ENCODE data around the gene RNU6-7.

RNU6-7 gene

GRCh38 chr14:32205554-32205953 is 3.7 kb downstream of the RNU6-7 start:
- DNase-seq (ENCODE audit: low read depth in 2 of 2): no peak

- DNase-seq (ENCODE audit: low read depth in 2 of 2): no peak
Measured at GRCh38 chr14:32205984-32206383, 4.1 kb downstream of the RNU6-7 start.

GRCh38 chr14:32206552-32206951 is 4.7 kb downstream of the RNU6-7 start:
- DNase-seq (ENCODE audit: low read depth in 2 of 2): no peak

GRCh38 chr14:32208490-32208889 is 6.6 kb downstream of the RNU6-7 start:
- no peak for DNase-seq (ENCODE audit: low read depth in 2 of 2)

GRCh38 chr14:32209471-32209870 is 7.6 kb downstream of the RNU6-7 start:
- no peak for DNase-seq (ENCODE audit: low read depth in 2 of 2)

GRCh38 chr14:32211068-32211404 is 9.2 kb downstream of the RNU6-7 start:
- no peak for DNase-seq (ENCODE audit: low read depth in 2 of 2)

- DNase-seq (ENCODE audit: low read depth in 2 of 2): no peak
Measured at GRCh38 chr14:32212833-32213232, 11.0 kb downstream of the RNU6-7 start.

GRCh38 chr14:32217301-32217700 is 15.5 kb downstream of the RNU6-7 start:
- no peak for DNase-seq (ENCODE audit: low read depth in 2 of 2)

GRCh38 chr14:32224737-32225377 is 23.0 kb downstream of the RNU6-7 start:
- DNase-seq (ENCODE audit: low read depth in 2 of 2): no peak

GRCh38 chr14:32225378-32225920 is 23.6 kb downstream of the RNU6-7 start:
- DNase-seq (ENCODE audit: low read depth in 2 of 2): no peak

- DNase-seq (ENCODE audit: low read depth in 2 of 2): no peak
Measured at GRCh38 chr14:32226056-32226455, 24.2 kb downstream of the RNU6-7 start.

- DNase-seq (ENCODE audit: low read depth in 2 of 2): no peak
Measured at GRCh38 chr14:32230181-32230580, 28.3 kb downstream of the RNU6-7 start.

GRCh38 chr14:32230695-32231280 is 28.9 kb downstream of the RNU6-7 start:
- no peak for DNase-seq (ENCODE audit: low read depth in 2 of 2)

GRCh38 chr14:32232481-32232880 is 30.6 kb downstream of the RNU6-7 start:
- DNase-seq (ENCODE audit: low read depth in 2 of 2): no peak

- DNase-seq (ENCODE audit: low read depth in 2 of 2): no peak
Measured at GRCh38 chr14:32233260-32233659, 31.4 kb downstream of the RNU6-7 start.

GRCh38 chr14:32244404-32244803 is 42.6 kb downstream of the RNU6-7 start:
- no peak for DNase-seq (ENCODE audit: low read depth in 2 of 2)

GRCh38 chr14:32246751-32247150 is 44.9 kb downstream of the RNU6-7 start:
- DNase-seq (ENCODE audit: low read depth in 2 of 2): no peak

- DNase-seq (ENCODE audit: low read depth in 2 of 2): no peak
Measured at GRCh38 chr14:32249371-32249770, 47.5 kb downstream of the RNU6-7 start.

GRCh38 chr14:32249780-32250179 is 47.9 kb downstream of the RNU6-7 start:
- DNase-seq (ENCODE audit: low read depth in 2 of 2): no peak

GRCh38 chr14:32250681-32251080 is 48.8 kb downstream of the RNU6-7 start:
- DNase-seq (ENCODE audit: low read depth in 2 of 2): no peak

GRCh38 chr14:32251530-32251929 is 49.7 kb downstream of the RNU6-7 start:
- no peak for DNase-seq (ENCODE audit: low read depth in 2 of 2)

All from stimulated activated CD4-positive, alpha-beta T cell treated with anti-CD3 and anti-CD28 coated beads, Interleukin-12 subunit alpha, Interleukin-12 subunit beta, amount 100 ng/mL, for 24 hours (primary cell).